Stimulated activated CD8-positive, alpha-beta memory T cell treated with anti-CD3 and anti-CD28 coated beads, Interleukin-2, amount 100 ng/mL, for 1 hour (primary cell): ENCODE measurements around the gene SMIM22.

ENCODE experiments used
- DNase-seq, 2 donors: peaks; one replicate each; pipeline ENCODE4 v3.0.0-alpha.2; 2020; ENCODE audit warnings: low read depth in 2 of 2

Gene SMIM22

DNA sequence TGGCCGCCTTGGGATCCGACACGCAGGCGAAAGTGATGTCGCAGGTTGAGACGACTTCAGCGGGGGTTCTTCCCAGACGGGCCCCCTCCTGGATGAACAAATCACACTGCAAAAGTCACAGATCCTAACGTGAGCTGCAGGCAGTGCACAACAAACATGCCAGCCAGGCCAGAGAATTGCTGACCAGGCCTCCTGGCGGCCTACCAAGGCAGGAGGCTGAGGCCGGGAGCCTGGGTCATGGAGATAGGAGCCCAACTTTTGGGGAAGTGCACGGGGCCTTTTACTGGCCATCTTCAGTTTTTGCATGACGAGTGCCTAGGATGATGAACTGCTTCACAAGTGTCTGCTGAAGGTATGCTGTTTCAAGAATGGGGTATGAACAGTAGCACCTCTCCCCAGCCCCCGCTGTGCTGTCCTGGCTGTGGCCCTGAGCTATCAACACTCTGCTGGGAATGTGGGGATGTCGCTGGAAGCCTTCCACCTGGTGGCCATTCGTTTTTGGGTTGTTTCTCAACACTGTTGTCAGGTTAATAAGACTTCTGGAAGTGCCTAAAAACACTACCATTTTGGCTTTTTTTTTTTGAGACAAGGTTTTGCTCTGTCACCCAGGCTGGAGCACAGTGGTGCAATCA lies 19.5 kb downstream of the SMIM22 start:
- DNase-seq = no peak

DNA sequence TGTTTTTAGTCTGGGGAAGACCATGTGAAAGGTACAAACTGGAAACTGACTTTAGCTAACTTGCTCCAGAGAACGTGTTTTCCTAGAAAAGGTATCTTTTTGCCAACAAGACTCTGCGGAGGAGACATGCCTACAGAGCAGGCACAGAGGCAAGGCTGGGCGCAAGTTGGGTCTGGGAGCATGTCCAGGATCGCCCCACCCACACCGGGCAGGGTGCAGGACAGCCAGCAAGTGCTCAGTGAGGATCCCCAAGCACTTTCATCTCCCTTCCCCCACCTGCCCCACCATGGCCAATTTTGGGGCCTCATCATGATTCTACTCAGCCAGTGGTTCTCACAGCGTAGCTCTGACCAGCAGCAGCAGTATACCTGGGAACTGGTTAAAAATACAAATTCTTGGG lies 25.5 kb downstream of the SMIM22 start:
- no peak for DNase-seq

DNA sequence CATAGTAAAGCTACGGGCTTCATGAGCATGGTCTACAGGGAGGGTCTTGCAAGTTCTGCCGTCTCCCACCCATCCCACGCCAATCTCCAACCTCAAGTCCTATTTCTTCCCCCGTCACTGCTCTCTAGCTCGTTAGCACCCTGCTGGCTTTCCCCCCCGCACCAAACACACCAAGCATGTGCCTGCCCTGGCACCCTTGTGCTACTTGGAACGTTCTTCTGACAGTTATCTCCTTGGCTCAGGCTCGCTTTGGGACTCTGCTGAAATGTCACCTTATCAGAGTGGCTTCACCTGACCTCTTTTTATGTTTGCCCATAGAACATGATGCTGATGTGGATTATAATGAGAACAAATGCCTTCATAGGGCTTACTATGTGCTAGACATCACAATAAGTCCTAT lies 30.0 kb downstream of the SMIM22 start:
- DNase-seq = no peak

DNA sequence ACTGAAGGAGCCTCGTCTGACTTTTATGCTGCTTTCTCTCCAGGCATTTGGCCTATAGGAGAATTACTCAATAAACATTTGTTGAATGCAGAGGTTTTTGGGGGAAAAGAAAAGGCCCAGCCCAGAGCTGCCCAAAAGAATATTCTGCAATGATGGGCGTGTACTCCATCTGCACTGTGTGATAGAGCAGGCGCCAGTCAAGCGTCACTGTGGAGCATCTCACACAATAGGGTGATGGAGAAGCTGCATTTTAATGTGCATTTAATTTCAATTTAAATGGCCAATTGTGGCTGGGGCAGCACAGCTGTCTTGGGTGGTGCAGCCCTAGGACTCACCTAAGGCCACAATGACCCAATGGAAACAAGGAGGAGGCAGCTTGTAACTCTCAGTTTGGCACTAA lies 31.4 kb downstream of the SMIM22 start:
- DNase-seq = no peak

DNA sequence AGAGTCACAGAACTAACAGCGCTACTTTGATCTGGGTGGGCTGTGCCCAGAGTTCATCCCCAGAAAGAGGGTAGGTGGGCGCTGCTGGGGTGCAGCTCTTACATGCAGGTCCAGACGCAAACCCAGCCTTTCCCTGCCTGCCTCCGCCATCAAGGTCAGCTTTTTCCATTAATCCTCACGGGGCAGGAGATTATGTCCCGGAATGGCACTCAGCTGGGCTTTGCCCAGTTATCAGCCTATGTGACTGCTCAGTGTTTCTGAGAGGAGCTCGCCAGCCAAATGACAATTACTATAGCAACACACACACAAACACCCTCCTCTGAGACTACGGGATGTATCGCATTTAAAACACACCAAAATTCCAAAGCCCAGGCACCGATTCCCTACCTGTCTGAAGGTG lies 31.8 kb downstream of the SMIM22 start:
- no peak for DNase-seq

DNA sequence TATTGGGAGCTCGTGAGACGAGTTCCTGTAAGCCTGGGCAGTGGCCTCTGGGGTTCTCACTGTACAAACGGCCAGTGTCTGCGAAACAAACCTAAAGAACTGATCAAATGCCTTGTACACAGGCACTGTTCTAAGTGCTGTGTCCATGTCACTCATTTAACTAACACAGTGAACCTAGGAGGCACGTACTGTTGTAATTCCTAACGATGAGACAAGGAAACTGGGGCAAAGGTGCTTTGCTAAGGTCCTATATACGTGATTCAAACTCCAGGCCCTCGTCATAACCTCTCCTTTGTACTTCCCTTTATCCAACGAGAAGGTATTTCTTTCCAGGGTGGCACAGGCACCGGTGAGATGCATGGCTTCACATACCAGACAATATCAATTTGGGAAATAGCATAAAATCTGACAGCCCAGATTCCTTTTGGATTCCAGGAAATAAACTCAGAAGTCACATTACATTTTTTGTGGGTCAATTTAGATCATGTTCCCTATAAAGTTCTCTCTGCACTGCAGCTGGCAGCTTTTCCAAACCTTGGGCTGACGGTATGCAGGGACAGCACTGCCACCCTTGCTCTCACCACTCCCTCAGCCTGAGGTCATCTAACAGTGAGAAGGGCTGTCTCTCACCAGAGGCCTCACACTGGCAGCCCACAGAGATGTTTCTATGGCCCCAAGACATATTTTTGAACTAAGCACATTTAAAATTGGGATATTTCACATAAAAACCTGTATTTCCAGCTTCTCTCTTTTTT lies 33.6 kb downstream of the SMIM22 start:
- no peak for DNase-seq

DNA sequence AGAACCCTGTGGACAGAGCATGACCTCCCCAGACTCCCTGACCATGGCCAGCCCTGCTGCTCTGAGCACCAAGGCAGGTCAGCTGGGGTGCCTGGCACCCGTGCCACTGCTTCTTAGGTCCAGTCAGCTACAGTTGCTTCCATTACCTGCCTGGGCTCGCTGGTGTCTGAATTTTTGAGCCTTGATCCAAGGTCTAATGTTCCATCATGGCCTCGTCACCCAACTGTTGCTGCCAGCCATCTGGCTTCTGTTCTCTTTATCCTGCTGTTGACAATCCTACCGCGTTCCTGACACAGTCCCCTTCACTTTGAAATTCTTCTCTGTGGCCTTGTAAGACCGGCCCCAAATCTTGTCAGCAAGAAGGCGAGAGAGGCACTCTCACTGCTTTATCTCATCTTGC lies 35.2 kb downstream of the SMIM22 start:
- DNase-seq = no peak

DNA sequence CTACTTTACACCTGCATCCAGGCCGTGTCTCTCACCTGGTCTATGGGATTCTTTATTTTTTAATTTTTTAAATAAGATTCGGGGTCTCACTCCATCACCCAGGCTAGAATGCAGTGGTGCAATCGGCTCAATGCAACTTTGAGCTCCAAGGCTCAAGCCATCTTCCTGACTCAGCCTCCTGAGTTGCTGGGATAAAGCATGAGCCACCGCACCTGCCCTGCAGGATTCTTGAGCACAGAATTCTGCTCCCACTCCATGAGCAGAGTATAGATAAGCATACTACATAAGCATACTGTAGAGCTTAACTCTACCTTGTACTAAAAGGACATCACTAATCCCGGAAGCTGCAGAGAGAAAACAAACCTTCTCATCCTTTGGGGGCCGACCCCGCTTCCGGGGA lies 36.4 kb downstream of the SMIM22 start:
- DNase-seq = no peak

DNA sequence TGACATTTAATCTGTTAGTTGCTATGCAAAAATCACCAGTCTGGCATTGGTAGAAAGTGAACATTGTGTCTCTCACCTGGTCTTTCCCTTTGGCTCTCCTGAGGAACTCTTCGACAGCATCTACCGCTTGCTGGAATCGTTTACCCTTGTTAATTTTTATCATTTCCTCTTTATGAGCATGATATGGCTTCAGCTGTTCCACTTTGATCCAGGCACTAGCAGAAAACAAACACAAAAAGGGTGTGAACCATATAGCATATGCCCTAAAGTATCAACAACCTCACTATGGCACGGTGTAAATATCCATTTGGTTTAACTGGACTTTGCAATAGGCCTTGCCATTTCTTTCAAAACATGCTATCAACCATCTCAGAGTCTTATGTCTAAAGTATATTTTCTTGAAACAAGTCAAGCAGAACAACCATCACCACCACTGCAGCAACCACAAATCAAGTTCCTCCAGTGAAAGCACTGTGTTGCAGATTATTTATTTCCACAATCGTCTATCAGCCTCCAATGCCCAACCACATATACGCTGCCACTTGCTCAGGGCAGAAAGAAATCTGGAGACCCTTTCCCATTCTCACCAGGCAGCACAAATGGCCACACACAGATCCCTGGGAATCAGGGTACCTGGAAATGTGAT lies 37.7 kb downstream of the SMIM22 start:
- no peak for DNase-seq

DNA sequence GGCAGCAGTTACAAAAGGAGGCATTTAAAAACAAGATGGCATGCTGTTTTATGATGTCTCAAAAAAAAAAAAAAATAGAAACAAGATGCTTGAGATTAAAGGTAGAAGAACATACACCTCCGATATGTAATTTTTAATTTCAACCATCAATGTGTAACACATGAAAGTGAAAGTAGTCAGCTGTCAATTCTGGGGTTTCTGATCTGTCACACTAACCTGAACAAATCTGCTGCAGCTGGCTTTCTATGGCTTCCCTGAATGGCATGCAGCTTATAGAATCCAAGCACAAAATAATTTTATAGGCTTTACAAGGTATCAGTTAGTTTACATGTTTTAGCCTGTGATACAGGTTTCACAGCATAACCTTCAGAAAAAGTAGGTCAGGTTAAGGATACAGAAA lies 38.4 kb downstream of the SMIM22 start:
- DNase-seq = no peak

DNA sequence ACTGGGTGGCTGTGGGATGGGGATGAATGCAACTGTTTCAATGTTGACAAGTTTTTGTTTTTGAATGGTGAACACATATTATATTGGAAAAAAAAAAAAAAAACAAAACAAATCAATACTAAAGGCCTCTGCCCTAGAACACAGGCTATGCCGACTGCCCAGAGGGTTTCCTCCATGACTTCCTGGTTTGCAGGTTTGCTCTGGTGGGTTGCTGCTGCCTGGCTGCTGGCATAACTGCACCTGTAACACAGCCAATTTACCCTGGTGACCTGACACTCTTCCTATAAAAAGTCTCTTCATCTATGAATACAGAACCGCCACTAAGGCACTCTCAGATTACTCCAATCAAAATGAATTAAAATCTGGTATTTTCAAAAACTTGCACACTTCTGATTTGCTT lies 41.6 kb downstream of the SMIM22 start:
- DNase-seq = no peak

DNA sequence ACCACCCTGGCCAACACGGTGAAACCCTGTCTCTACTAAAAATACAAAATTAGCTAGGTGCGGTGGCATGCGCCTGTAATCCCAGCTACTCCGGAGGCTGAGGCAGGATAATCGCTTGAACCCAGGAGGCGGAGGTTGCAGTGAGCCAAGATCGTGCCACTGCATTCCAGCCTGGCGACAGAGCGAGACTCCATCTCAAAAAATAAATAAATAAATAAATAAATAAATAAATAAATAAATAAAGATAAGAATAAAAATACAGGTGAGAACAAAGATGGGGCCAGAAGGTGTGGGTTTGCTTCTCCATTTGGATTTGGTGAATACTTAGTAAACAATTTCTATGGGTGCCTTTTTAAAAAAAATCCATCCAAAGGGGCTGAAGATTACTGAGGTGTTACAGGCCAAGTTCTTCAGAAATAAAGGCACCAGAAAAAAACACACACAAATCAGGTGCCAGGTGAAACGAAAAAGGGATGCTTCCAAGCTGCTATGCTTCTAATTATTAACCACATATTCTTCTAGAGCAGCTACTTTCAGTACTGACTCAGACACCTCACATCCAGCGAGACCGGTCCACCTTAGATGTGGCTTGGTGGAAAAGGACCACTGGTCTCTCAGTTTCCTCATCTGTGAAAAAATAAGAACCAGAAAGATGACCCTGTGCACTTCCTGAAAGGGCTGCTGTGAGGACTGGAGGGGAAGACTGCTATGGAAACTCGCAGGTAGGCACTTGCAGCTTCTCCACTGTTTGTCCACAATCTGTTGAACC lies 42.7 kb downstream of the SMIM22 start:
- DNase-seq = no peak

DNA sequence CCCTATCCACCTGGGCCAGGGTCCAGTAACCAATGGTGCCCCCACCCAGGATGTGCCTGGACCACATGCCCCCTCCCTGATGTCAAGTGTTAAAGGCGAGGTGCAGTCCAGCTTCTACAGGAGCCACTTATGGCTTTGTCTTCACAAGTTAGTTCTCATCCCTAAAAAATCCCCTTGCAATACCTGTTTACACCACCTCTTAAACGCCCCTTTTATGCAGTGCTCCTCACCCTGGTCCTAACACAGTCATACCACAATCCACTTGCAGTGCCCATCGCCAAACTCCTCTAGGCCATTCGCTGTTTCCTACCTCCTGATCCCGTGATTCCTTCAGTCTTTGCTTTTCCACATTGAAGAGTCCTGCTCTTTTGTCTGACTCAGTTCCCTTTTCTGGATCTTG lies 44.8 kb downstream of the SMIM22 start:
- no peak for DNase-seq

DNA sequence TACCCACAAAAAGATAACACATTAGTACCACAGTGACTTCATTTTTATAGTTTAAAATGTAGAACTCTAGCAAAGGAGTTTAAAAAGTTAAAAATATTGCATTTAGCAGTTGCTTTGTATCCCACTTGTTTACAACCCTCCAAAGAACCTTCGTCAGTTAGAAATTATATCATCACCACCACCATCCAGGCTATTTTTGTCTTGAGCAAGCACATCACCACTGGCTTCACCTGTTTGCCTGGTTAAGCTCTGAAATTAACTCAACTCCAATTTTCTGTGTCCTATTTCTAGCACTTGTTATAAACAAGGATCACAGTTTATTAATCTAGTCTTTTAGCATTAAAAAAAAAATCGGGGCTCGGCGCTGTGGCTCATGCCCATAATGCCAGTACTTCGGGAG lies 45.8 kb downstream of the SMIM22 start:
- DNase-seq = no peak
